HepG2 (cell line): ENCODE data around the gene APPBP2.

Experiments
- NFIC ChIP-seq: IDR thresholded peaks from 2 replicates; pipeline ENCODE4 v1.6.1; 2012; ENCODE audit warnings: mild to moderate bottlenecking, low read length, inconsistent platforms
- TF ChIP-seq, protein P1 (sequence below): sonication (generic); formaldehyde crosslinking; IDR thresholded peaks from 2 replicates; pipeline ENCODE4 v1.4.0; 2020; ENCODE audit warnings: missing genetic modification reagents

DNA sequence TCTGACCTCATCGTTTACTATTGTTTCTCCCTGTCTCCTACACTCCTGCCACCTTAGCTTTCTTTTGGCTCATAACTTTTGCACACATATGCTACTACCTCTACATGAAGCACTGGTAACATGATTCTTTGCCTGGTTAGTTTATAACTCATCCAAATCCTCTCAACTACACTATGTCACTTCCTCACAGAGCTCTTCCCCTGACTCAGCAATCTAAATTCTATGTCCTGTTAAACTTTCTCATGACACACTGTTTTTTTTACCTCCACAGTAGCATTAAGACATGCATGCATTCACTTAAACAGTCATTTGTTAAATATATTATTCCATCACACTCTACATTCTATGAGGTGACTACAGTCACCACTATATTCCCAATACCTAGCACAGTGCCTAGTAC is 19.7 kb downstream of the APPBP2 start:
- no peak for TF ChIP-seq NFIC
- TF ChIP-seq, protein P1, sequence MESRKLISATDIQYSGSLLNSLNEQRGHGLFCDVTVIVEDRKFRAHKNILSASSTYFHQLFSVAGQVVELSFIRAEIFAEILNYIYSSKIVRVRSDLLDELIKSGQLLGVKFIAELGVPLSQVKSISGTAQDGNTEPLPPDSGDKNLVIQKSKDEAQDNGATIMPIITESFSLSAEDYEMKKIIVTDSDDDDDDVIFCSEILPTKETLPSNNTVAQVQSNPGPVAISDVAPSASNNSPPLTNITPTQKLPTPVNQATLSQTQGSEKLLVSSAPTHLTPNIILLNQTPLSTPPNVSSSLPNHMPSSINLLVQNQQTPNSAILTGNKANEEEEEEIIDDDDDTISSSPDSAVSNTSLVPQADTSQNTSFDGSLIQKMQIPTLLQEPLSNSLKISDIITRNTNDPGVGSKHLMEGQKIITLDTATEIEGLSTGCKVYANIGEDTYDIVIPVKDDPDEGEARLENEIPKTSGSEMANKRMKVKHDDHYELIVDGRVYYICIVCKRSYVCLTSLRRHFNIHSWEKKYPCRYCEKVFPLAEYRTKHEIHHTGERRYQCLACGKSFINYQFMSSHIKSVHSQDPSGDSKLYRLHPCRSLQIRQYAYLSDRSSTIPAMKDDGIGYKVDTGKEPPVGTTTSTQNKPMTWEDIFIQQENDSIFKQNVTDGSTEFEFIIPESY (CRISPR knock-in tag), result no peak
